Measurements from ENCODE around the gene RMDN2.
"Not testable (repeated sequence)": the region's sequence is repeated elsewhere in the genome, so short reads cannot be mapped to it uniquely, and the experiment has no call there.

The RMDN2 gene

GRCh38 chr2:38000485-38001222 lies 75.6 kb downstream of the RMDN2 start:
- DNase-seq, result no peak

GRCh38 chr2:38010187-38010586 lies 85.1 kb downstream of the RMDN2 start:
- not testable (repeated sequence) for DNase-seq

- no peak for DNase-seq
Measured at GRCh38 chr2:38010995-38011394, 85.9 kb downstream of the RMDN2 start.

GRCh38 chr2:38013158-38013752 lies 88.2 kb downstream of the RMDN2 start:
- DNase-seq, result no peak

- no peak for DNase-seq
Measured at GRCh38 chr2:38016219-38016618, 91.1 kb downstream of the RMDN2 start.

- DNase-seq, result no peak
Measured at GRCh38 chr2:38017836-38018235, 92.7 kb downstream of the RMDN2 start.

- not testable (repeated sequence) for DNase-seq
Measured at GRCh38 chr2:38020359-38021069, 95.4 kb downstream of the RMDN2 start.

- DNase-seq, result no peak
Measured at GRCh38 chr2:38021589-38021988, 96.5 kb downstream of the RMDN2 start.

- DNase-seq, result no peak
Measured at GRCh38 chr2:38026846-38027245, 101.8 kb downstream of the RMDN2 start.

GRCh38 chr2:38028829-38029228 lies 103.7 kb downstream of the RMDN2 start:
- DNase-seq, result no peak

- no peak for DNase-seq
Measured at GRCh38 chr2:38029512-38029911, 104.4 kb downstream of the RMDN2 start.

GRCh38 chr2:38030635-38031355 lies 105.7 kb downstream of the RMDN2 start:
- no peak for DNase-seq

GRCh38 chr2:38032946-38033345 lies 107.9 kb downstream of the RMDN2 start:
- DNase-seq, result no peak

GRCh38 chr2:38033646-38034045 lies 108.6 kb downstream of the RMDN2 start:
- DNase-seq, result no peak

GRCh38 chr2:38035968-38036367 lies 110.9 kb downstream of the RMDN2 start:
- no peak for DNase-seq

GRCh38 chr2:38037325-38037724 lies 112.2 kb downstream of the RMDN2 start:
- no peak for DNase-seq

- DNase-seq, result no peak
Measured at GRCh38 chr2:38037757-38038621, 112.9 kb downstream of the RMDN2 start.

- DNase-seq, result no peak
Measured at GRCh38 chr2:38038682-38039081, 113.6 kb downstream of the RMDN2 start.

GRCh38 chr2:38039121-38039910 lies 114.2 kb downstream of the RMDN2 start:
- no peak for DNase-seq

- DNase-seq, result no peak
Measured at GRCh38 chr2:38045811-38046210, 120.7 kb downstream of the RMDN2 start.

GRCh38 chr2:38056216-38056615 lies 131.1 kb downstream of the RMDN2 start:
- no peak for DNase-seq
